Karpas-422 (cell line): ENCODE data around the gene HSD11B1L. TPM values are rescaled to one million over a fixed set of nuclear protein-coding genes. Genes with fewer than 3 reads are reported as not detected.

Experiments used
- DNase-seq: peaks from one replicate; pipeline ENCODE4 v3.0.0-alpha.2; 2015
- H2AFZ ChIP-seq: fragments of 200-600 bp; sonication (generic); 2 replicates; pipeline ENCODE4 v1.6.1; 2014; ENCODE audit warnings: antibody characterized with exemption, low read length, mixed read lengths
- H3K27ac ChIP-seq: fragments of 200-600 bp; sonication (generic); 2 replicates; pipeline ENCODE4 v1.5.1; 2014; ENCODE audit warnings: mild to moderate bottlenecking, low read length, moderate library complexity
- H3K27me3 ChIP-seq: fragments of 200-600 bp; sonication (generic); 2 replicates; pipeline ENCODE4 v1.6.1; 2014; ENCODE audit warnings: low read length, mixed read lengths
- H3K36me3 ChIP-seq: fragments of 200-600 bp; sonication (generic); 2 replicates; pipeline ENCODE4 v1.6.1; 2014; ENCODE audit warnings: low read length, mixed read lengths; ENCODE audit not compliant: insufficient read depth
- H3K4me1 ChIP-seq: fragments of 200-600 bp; sonication (generic); 2 replicates; pipeline ENCODE4 v1.6.1; 2014; ENCODE audit warnings: mild to moderate bottlenecking, low read length, mixed read lengths
- H3K4me2 ChIP-seq: fragments of 200-600 bp; sonication (generic); 2 replicates; pipeline ENCODE4 v1.6.1; 2014; ENCODE audit warnings: low read length, low read depth, mild to moderate bottlenecking; ENCODE audit not compliant: poor library complexity, severe bottlenecking
- H3K4me3 ChIP-seq: fragments of 200-600 bp; sonication (generic); 2 replicates; pipeline ENCODE4 v1.5.1; 2014; ENCODE audit warnings: mild to moderate bottlenecking, antibody characterized with exemption, low read length, mixed read lengths
- H3K79me2 ChIP-seq: fragments of 200-600 bp; sonication (generic); 2 replicates; pipeline ENCODE4 v1.6.1; 2014; ENCODE audit warnings: mild to moderate bottlenecking, low read length, mixed read lengths
- H3K9ac ChIP-seq: fragments of 200-600 bp; sonication (generic); 2 replicates; pipeline ENCODE4 v1.6.0; 2014; ENCODE audit warnings: low read length
- H3K9me2 ChIP-seq: fragments of 200-600 bp; sonication (generic), shearing (Covaris generic); replicated peaks from 2 replicates; pipeline ENCODE4 v1.6.0; 2014; ENCODE audit warnings: mild to moderate bottlenecking, low read length, moderate library complexity; ENCODE audit not compliant: insufficient read depth
- H3K9me3 ChIP-seq: fragments of 300-700, 200-600 bp; sonication (generic); 2 replicates; pipeline ENCODE4 v1.6.1; 2014; ENCODE audit warnings: low read length, mixed read lengths
- H4K20me1 ChIP-seq: fragments of 200-600 bp; sonication (generic); 2 replicates; pipeline ENCODE4 v1.6.1; 2014; ENCODE audit warnings: mild to moderate bottlenecking, antibody characterized with exemption, low read length, low read depth; ENCODE audit not compliant: insufficient read depth
- total RNA-seq: library from RNA; depleted of rRNA; stranded (reverse); fragments of >200 nt; shearing (Covaris generic); gene quantifications from 2 replicates; pipeline ENCODE4 v1.2.3, GENCODE V29; 2014; ENCODE audit warnings: low replicate concordance; rRNA removed

HSD11B1L gene, protein sequence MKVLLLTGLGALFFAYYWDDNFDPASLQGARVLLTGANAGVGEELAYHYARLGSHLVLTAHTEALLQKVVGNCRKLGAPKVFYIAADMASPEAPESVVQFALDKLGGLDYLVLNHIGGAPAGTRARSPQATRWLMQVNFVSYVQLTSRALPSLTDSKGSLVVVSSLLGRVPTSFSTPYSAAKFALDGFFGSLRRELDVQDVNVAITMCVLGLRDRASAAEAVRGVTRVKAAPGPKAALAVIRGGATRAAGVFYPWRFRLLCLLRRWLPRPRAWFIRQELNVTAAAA
- 6.9 and 9.0 TPM in 2 replicates for total RNA-seq

DNA sequence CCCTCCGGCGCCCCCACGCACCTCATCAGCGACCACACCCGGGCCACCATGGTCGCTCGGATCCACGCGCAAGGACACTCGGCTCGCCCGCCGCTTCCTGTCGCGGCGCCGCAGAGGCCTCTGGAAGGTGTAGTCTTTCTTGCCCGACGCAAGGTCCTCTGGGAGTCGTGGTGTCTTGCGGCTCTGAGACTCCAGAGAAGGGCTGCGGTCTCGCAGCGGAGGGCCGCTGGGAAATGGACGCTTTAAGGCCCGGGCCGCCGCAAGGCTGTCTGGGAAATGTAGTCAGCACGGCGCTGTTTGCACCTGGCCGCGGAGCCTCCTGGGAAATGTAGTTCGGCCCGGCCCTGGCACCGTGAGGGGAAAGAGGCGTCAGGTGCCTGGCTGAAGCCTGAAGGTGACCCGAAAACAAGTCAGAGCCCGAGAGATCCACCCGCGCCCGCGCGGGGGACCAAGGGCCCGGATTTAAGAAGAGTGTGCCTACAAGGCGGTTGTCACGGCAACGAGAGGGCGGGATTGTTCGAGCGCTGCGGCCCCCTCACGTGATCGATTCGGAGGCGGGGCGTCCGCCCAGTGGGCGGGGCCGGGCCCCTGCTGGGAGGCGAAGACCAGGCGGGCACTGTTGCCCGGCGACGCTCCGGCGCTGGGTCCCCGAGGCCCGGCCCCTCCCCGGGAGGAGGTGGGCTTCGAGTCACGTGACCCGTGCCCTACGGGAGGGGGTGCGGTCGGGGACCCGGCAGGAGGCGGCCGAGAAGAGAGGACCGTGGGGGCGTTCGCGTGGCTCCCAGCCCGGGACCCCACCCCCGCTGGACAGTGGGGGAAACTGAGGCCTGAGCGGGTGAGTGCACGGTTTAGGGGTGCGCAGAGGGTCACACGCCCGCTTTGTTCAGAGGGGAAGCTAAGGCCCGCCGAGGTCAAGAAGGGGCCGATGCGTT is at the start of gene HSD11B1L, which contains the start of gene MICOS13:
TSS of gene HSD11B1L (plus strand) at position 591 of the 932 bp plus-strand sequence. CDS start 3,806 bp downstream, outside the sequence.
TSS of gene MICOS13 (minus strand) at position 80 of the 932 bp plus-strand sequence. CDS start at position 50, 30 bp downstream.
- H3K79me2 ChIP-seq: 0 out of 2 replicates have a peak, but pooled peaks cover 3% of the 10 kb centered on the region
- H3K4me1 ChIP-seq: peaks cover 17% of the 10 kb centered on the region
- H3K36me3 ChIP-seq: no peaks in the 10 kb centered on the region
- DNase-seq: peak; percentile 99
- no peaks in the 10 kb centered on the region for H3K27me3 ChIP-seq
- no peaks in the 10 kb centered on the region for H4K20me1 ChIP-seq
- peak within 1 kb of the TSS; percentile 28; the same call in 1 of the 2 replicates for H2AFZ ChIP-seq
- peak within 1 kb of the TSS; percentile 84 for H3K4me2 ChIP-seq
- peak within 1 kb of the TSS; percentile 47; the same call in 1 of the 2 replicates for H3K27ac ChIP-seq
- H3K4me3 ChIP-seq: peak within 1 kb of the TSS; percentile 88
- H3K9me2 ChIP-seq: no peaks in the 10 kb centered on the region
- H3K9ac ChIP-seq: peak within 1 kb of the TSS; percentile 82
- H3K9me3 ChIP-seq: no peaks in the 10 kb centered on the region

GRCh38 chr19:5631567-5632240 is 49.1 kb upstream of the HSD11B1L start:
- H3K4me1 ChIP-seq: peaks cover 31% of the 10 kb centered on the region
- H3K36me3 ChIP-seq: peaks cover 67% of the 10 kb centered on the region

GRCh38 chr19:5632241-5632612 is 48.6 kb upstream of the HSD11B1L start:
- peaks cover 62% of the 10 kb centered on the region for H3K36me3 ChIP-seq
- no peak overlapping the region for H3K9ac ChIP-seq
- H3K9me3 ChIP-seq: no peaks in the 10 kb centered on the region
- H3K4me2 ChIP-seq: no peak overlapping the region
- H3K27ac ChIP-seq: no peak overlapping the region
- H3K4me3 ChIP-seq: no peak overlapping the region
- DNase-seq: no peak
- peaks cover 98% of the 10 kb centered on the region for H3K79me2 ChIP-seq
- H4K20me1 ChIP-seq: peaks cover 84% of the 10 kb centered on the region
- no peak overlapping the region for H2AFZ ChIP-seq
- no peaks in the 10 kb centered on the region for H3K27me3 ChIP-seq
- no peaks in the 10 kb centered on the region for H3K9me2 ChIP-seq
- peaks cover 26% of the 10 kb centered on the region for H3K4me1 ChIP-seq

More at GRCh38 chr19:5631567-5632240, 49.1 kb upstream of the HSD11B1L start:
- Histone ChIP-seq H3K79me2 (peaks cover 98% of the 10 kb centered on the region), H3K4me2 (no peak overlapping the region), H3K9me2 (no peaks in the 10 kb centered on the region), H3K9ac (no peak overlapping the region), H3K9me3 (no peaks in the 10 kb centered on the region), H2AFZ (no peak overlapping the region), H3K4me3 (no peak overlapping the region), H3K27ac (no peak overlapping the region), H4K20me1 (peaks cover 89% of the 10 kb centered on the region), H3K27me3 (no peaks in the 10 kb centered on the region)
- no peak for DNase-seq

- H3K27me3 ChIP-seq: no peaks in the 10 kb centered on the region
- H3K9me2 ChIP-seq: no peaks in the 10 kb centered on the region
- no peak overlapping the region for H3K27ac ChIP-seq
- no peaks in the 10 kb centered on the region for H3K9me3 ChIP-seq
- H3K4me3 ChIP-seq: no peak overlapping the region
- H3K36me3 ChIP-seq: peaks cover 58% of the 10 kb centered on the region
- H3K79me2 ChIP-seq: peaks cover 98% of the 10 kb centered on the region
- peaks cover 84% of the 10 kb centered on the region for H4K20me1 ChIP-seq
- no peak overlapping the region for H3K9ac ChIP-seq
- H2AFZ ChIP-seq: no peak overlapping the region
- DNase-seq: no peak
- peaks cover 26% of the 10 kb centered on the region for H3K4me1 ChIP-seq
- no peak overlapping the region for H3K4me2 ChIP-seq
Measured at GRCh38 chr19:5632657-5633056, 48.2 kb upstream of the HSD11B1L start.

- H3K36me3 ChIP-seq: peaks cover 37% of the 10 kb centered on the region
- H3K79me2 ChIP-seq: peaks cover 97% of the 10 kb centered on the region
- H3K9me3 ChIP-seq: no peaks in the 10 kb centered on the region
- no peak overlapping the region for H3K9ac ChIP-seq
- no peak overlapping the region for H3K4me2 ChIP-seq
- peaks cover 20% of the 10 kb centered on the region for H3K4me1 ChIP-seq
- H3K27ac ChIP-seq: no peak overlapping the region
- no peaks in the 10 kb centered on the region for H3K27me3 ChIP-seq
- DNase-seq: no peak
- H3K9me2 ChIP-seq: no peaks in the 10 kb centered on the region
- no peak overlapping the region for H3K4me3 ChIP-seq
- H2AFZ ChIP-seq: no peak overlapping the region
- peaks cover 70% of the 10 kb centered on the region for H4K20me1 ChIP-seq
Measured at GRCh38 chr19:5635427-5635826, 45.4 kb upstream of the HSD11B1L start.

- Histone ChIP-seq H3K9ac (no peak overlapping the region), H2AFZ (no peak overlapping the region), H3K4me1 (peaks cover 20% of the 10 kb centered on the region), H3K9me2 (no peaks in the 10 kb centered on the region), H3K27me3 (no peaks in the 10 kb centered on the region), H3K36me3 (peaks cover 42% of the 10 kb centered on the region), H3K4me2 (no peak overlapping the region), H3K9me3 (no peaks in the 10 kb centered on the region), H4K20me1 (peaks cover 73% of the 10 kb centered on the region), H3K79me2 (peaks cover 97% of the 10 kb centered on the region), H3K4me3 (no peak overlapping the region), H3K27ac (no peak overlapping the region)
- no peak for DNase-seq
Measured at GRCh38 chr19:5637971-5638370, 42.9 kb upstream of the HSD11B1L start.

- no peak overlapping the region for H3K4me2 ChIP-seq
- H3K36me3 ChIP-seq: peaks cover 53% of the 10 kb centered on the region
- H3K4me1 ChIP-seq: peaks cover 11% of the 10 kb centered on the region
- no peaks in the 10 kb centered on the region for H3K27me3 ChIP-seq
- no peak for DNase-seq
- peaks cover 70% of the 10 kb centered on the region for H4K20me1 ChIP-seq
- no peaks in the 10 kb centered on the region for H3K9me3 ChIP-seq
- no peak overlapping the region for H3K9ac ChIP-seq
- H2AFZ ChIP-seq: no peak overlapping the region
- H3K79me2 ChIP-seq: peaks cover 98% of the 10 kb centered on the region
- no peaks in the 10 kb centered on the region for H3K9me2 ChIP-seq
- H3K27ac ChIP-seq: no peak overlapping the region
- no peak overlapping the region for H3K4me3 ChIP-seq
Measured at GRCh38 chr19:5641171-5641570, 39.7 kb upstream of the HSD11B1L start.
